ENCODE measurements around the gene ADGRG7.

- TF ChIP-seq POLR2AphosphoS5 (IDR thresholded peaks at IDR 0.05; ENCODE audit: low read depth, low read length) (no peak), POLR2A (IDR thresholded peaks at IDR 0.05; ENCODE audit: low read depth, low read length) (no peak), TAF1 (IDR thresholded peaks at IDR 0.05; ENCODE audit: low read depth, low read length) (no peak), SPI1 (IDR thresholded peaks at IDR 0.05; ENCODE audit: low read depth, low read length) (no peak)
These were observed 9.0 kb upstream of the ADGRG7 start for GRCh38 chr3:100600181-100601042.
